CD4-positive, alpha-beta T cell treated with Interleukin-1 beta for 1 hour (primary cell): Measurements from ENCODE around the gene ZBTB43.
"Not testable (repeated sequence)": the region's sequence is repeated elsewhere in the genome, so short reads cannot be mapped to it uniquely, and the experiment has no call there.

Experiments used
- DNase-seq, 2 donors: peaks; one replicate each; pipeline ENCODE4 v3.0.0-alpha.2; 2020 to 2022

The ZBTB43 gene

GRCh38 chr9:126804696-126805553, at the start of gene ZBTB43:
Gene ZBTB43 (plus strand): TSS chr9:126805040. CDS start chr9:126832510, 27,470 bp downstream.
- peak; percentile 98 for DNase-seq

DNA sequence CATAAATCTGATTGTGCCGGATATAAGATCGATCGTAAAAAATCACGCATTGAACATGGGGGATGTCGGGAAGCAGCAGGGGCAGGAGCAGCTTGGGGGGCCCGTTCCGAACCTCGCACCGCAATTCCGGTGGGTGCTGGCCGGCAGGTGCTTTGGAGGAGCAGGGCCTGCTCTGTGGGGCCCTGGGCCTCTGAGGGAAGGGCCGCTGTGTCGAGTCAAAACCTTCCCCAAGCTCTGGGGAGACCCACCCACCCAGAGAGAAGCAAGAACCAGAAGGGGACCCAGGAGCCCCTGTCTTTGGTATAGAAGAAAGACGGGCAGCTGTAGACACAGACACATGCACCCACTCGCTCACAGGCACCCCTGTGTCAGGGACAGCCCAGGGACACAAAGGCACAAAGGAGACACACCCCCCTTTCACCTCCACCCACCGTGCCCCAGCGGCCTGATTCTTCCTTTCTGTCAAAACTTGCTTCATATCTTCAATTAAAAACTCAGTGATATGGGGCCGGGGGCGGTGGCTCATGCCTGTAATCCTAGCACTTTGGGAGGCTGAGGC, 49.4 kb upstream of the ZBTB43 start:
- DNase-seq, result no peak

- DNase-seq, result no peak
Observed at GRCh38 chr9:126756238-126756637, 48.6 kb upstream of the ZBTB43 start.

GRCh38 chr9:126756876-126757415, 47.9 kb upstream of the ZBTB43 start:
- no peak for DNase-seq

DNA sequence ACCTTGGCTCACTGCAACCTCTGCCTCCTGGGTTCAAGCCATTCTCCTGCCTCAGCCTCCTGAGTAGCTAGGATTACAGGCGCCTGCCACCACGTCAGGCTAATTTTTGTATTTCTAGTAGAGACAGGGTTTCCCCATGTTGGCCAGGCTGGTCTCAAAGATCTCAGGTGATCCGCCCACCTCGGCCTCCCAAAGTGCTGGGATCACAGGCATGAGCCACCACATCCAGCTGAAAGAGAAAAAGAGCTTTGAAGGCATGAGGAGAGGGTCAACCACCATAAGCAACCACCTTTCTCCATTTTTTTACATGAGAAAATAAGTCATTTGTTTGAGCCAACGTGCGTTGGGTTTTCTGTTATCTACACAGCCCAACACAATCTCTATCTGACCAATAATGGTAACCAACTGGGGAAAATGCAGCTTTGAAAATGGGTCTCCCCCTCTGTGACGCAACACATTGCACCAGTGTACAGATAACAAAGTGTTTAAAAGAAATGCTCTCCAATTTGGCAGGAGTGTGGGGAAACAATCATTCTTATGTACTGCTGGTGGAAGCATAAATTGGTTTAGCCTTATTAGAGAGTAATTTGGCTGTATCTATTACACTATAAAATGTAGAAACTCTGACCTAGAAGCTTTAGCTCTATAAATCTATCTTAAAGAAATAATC, 45.8 kb upstream of the ZBTB43 start:
- no peak for DNase-seq

DNA sequence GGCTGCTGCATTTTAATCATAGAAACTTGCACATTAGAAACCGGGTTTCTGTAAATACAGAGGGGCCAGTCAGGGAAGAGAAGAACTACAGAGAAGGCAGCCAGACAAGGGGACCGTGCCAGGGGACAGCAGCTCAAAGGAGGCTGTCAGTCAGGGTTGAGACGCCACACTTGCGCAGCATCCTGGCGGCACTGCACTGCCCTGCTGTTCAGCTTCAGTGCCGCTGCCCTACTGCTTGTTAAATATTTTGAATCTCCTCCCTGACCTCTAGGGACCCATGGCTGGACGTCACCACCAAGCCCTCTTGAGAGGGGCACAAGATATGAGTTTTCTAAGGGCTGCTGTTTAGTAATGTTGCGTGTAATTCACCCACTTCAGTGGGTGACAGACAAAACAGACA, 43.6 kb upstream of the ZBTB43 start:
- no peak for DNase-seq

DNA sequence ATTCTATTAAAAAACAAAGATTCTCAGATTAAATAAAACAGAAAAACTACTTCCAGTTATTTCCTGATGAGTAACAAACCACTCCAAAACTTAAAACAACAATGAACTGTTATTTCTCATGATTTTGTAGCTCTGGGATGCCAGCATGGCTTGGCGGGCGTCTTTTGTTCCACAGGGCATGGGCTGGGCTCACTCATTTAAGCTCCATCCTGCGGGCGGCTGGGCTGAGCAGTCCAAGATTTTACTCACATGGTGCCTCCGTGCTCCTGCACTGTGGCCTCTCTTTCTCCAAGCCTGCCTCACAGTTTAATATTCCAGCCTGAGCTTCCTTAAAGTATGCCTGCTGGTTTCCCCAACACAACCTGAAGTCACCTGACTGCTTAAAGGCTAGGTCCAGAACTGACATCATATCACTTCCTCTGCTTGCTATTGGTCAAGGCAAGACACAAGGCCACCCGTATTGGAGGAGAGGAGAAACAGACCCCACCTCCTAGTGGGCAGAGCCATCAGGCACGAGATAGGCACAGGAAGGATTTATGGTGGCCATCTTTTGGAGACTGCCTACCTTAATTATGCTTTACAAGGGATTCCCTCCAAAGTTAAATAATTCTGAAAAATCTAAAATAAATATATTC, 41.6 kb upstream of the ZBTB43 start:
- no peak for DNase-seq

- no peak for DNase-seq
Observed at GRCh38 chr9:126773004-126773607, 31.7 kb upstream of the ZBTB43 start.

DNA sequence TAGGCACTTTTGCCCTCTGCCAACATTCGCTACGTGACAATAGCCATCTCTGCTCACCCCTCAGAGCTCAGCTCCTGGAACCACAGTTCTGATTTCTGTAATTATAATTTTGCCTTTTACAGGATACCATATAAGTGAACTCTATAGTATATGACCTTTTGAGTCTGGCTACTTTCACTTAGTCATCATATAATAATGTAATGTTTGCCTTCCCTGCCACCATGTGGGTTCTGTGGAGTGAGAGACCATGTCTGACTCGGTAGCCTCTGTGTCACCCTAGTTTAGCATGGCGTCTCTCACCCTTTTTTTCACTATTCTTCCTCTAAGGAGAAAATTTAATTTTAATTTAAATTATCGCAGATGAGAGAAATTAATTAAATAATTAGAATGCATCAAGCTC, 28.9 kb upstream of the ZBTB43 start:
- no peak for DNase-seq

DNA sequence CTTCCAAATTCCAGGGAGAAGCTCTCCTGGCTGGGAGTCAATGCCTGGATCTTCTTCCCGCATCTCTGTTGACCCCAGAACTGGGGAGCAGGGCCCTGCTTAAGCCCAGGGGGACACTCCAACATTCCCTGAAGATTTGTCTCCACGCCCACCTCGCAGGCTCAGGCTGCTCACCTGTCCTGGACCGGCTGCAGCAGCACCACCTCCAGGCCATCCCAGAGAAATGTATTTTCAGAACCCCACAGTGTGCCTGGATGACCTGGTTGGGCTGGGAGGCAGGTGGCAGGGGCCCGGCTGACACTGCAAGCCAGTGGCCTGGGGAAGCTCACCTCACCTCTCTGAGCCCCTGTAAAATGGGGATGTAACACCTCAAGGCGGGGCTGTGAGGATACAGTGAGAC, 27.1 kb upstream of the ZBTB43 start:
- DNase-seq, result no peak

GRCh38 chr9:126778141-126778540, 26.7 kb upstream of the ZBTB43 start:
- no peak for DNase-seq

GRCh38 chr9:126778696-126779095, 26.1 kb upstream of the ZBTB43 start:
- DNase-seq, result not testable (repeated sequence)

DNA sequence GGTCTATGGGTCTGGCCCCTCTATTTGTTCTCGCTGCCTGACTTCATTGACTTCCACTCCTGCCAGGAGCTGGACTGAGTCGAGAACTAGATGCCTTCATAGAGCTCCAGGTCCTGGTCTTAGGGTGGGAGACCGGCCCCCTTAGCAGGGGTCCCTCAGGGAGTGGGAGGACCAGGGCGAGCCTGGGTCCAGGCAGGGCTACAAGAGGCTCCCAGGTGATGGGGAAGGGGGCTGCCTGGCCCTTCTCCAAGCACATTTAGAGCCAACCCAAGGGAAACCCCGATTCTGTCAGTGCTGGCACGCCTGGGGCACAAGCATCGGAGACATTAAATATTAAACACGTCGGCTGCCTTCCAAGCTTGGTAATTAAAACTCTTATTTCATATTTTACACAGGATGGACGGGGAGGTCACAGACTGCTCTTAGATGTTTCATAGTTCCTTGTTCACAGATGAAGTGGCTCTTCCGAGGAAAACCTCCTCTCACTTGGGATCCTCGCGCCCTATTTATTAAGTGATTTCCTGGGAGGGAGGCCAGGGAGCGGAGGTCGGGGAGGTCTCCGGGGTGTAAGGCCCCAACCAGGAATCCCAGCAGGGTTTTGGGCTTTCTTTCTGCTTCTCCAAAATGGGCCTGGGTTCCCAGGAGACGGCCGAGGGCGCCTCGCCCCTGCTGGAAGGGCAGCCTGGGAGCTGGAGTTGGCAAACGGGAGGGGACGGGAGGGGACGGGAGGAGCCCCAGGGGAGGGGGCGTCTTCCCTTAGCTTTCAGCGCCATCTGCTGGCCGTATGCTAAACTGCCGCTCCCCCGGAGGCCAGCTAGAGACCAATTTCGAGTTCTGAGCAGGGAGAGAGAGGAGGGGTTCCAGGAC, 23.4 kb upstream of the ZBTB43 start:
- peak; percentile 76 to 83 for DNase-seq

- no peak for DNase-seq
Observed at GRCh38 chr9:126782053-126782388, 22.8 kb upstream of the ZBTB43 start.

DNA sequence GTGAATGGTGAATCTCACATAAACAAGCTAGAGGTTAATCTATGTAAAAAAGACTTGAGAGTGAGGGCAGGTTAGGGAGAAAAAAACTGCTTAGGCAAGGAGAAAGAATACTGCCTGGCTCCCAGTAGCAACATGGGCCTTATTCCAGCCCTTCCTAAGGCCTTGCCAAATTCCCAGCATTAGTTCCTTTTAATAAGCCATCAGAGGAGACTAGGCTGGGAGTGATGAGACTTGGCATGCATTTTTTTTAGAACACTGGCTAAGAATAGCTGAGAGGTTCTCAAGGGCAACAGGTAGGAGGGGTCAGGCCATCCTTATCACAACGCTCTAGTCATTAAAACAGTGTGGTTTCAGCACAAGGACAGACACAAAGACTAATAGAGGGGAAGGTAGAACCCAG, 20.9 kb upstream of the ZBTB43 start:
- no peak for DNase-seq

GRCh38 chr9:126784401-126784800, 20.4 kb upstream of the ZBTB43 start:
- no peak for DNase-seq

DNA sequence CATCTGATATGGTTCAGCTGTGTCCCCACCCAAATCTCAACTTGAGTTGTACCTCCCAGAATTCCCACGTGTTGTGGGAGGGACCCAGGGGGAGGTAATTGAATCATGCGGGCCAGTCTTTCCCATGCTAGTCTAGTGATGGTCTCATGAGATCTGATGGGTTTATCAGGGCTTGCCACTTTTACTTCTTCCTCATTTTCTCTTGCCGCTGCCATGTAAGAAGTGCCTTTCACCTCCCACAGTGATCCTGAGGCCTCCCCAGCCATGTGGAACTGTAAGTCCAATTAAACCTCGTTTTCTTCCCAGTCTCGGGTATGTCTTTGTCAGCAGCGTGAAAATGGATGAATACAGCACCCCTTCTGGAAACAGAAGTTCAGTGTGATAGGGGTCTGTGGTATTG, 20.0 kb upstream of the ZBTB43 start:
- not testable (repeated sequence) for DNase-seq

DNA sequence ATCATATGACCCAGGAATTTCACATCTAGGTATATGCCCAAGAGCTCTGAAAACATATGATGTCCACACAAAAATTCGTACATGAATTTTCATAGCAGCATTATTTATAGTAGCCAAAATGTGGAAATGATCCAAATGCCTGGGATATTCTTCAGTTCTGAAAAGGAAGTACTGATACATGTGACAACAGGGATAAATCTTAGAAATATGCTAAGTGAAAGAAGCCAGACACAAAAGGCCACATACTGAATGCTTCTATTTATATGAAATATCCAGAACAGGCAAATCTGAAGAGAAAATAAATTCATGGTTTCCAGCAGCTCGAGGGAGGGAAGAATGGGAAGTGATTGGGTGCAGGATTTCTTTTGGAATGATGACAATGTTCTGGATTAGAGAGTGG, 16.8 kb upstream of the ZBTB43 start:
- no peak for DNase-seq

GRCh38 chr9:126788634-126789349, 16.0 kb upstream of the ZBTB43 start:
- no peak for DNase-seq

DNA sequence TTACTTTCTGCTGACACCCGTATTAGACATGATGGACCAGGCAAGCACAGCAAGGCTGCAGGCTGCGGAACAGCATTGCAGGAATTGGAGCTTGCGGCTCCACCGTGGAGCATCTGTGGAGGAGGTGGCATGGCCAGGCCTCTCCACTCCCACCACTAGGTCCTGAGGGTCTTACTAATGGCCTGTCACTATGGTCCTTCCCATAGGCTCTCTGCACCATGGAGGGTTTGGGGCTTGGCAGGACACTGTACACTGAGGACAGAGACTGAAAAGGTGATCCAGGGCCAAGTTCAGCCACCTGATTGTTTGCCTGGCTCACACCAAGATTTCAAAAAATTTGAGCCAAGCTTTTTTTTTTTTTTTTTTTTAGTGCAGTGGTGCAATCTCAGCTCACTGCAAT, 14.3 kb upstream of the ZBTB43 start:
- DNase-seq, result no peak
